ENCODE results near the gene DNAJC17. TPM values are rescaled to one million over a fixed set of nuclear protein-coding genes. Genes with fewer than 3 reads are reported as not detected.

Gene DNAJC17
- total RNA-seq, 1 experiment from 2014 or later: 36.1 TPM

DNA sequence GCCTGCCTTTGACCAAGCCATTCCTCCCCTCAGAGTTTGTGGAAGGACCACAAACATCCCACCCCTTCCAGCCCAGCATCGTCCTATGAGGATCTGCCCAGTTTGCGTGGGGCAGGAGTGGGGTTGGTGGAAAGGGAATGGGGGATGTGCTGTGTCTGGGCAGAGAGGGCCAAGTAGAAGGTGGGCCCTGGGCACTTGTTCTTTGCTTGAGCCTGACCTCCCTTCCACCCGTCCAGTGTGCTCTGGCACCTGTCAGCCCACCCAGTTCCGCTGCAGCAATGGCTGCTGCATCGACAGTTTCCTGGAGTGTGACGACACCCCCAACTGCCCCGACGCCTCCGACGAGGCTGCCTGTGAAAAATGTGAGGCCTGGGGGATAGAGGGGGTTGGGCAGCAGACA, 46.9 kb upstream of the DNAJC17 start:
- CTCF ChIA-PET: interaction anchor here (6.2 kb wide), 1 partner anchor 42 kb away, joined by 166 read pairs; the partner anchor contains the start of gene VPS18
- H3K9me3 ChIP-seq (ENCODE audit: control insufficient read depth in 1 of 2, insufficient read depth in 1 of 2, low read depth in 1 of 2, low read length in 2 of 2): no peaks in the 10 kb centered on the region

More for the DNA sequence above, 46.9 kb upstream of the DNAJC17 start:
- ChIA-PET POLR2A (no interaction called here), RAD21 (ENCODE audit: low non-redundant PET in 1 of 2, low total read pairs in 2 of 2, uncharacterized antibody in 2 of 2, unreplicated experiment in 2 of 2) (no interaction called here)
- Histone ChIP-seq H3K9me2 (ENCODE audit: insufficient read depth) (no peaks in the 10 kb centered on the region), H3K4me2 (ENCODE audit: low read length) (no peak overlapping the region), H3K27ac (ENCODE audit: low read depth, low read length) (no peak overlapping the region), H2AFZ (ENCODE audit: low read depth, low read length, poor library complexity, severe bottlenecking) (no peak overlapping the region), H3K9ac (ENCODE audit: low read length) (no peak overlapping the region), H3K4me3 (replicated peaks in 1 of 2; ENCODE audit: low read depth in 1 of 2, low read length in 2 of 2) (no peak overlapping the region), H3K27me3 (ENCODE audit: insufficient read depth, low read length) (no peaks in the 10 kb centered on the region), H4K20me1 (ENCODE audit: insufficient read depth) (no peaks in the 10 kb centered on the region), H3K79me2 (ENCODE audit: insufficient read depth, low read length) (peaks cover 25% of the 10 kb centered on the region), H3K36me3 (ENCODE audit: control insufficient read depth in 1 of 2, insufficient read depth in 2 of 2, low read length in 2 of 2) (peaks cover 21 to 34% of the 10 kb centered on the region in 2 experiments), H3K4me1 (ENCODE audit: control insufficient read depth in 1 of 2, insufficient read depth in 2 of 2, low read length in 2 of 2) (peaks cover 9 to 15% of the 10 kb centered on the region in 2 experiments)
- DNase-seq (ENCODE audit: low read depth, low spot score) (no peak), ATAC-seq (no peak)
- BruUV-seq (replicated peaks): no TSS peak
- TF ChIP-seq, protein P1, sequence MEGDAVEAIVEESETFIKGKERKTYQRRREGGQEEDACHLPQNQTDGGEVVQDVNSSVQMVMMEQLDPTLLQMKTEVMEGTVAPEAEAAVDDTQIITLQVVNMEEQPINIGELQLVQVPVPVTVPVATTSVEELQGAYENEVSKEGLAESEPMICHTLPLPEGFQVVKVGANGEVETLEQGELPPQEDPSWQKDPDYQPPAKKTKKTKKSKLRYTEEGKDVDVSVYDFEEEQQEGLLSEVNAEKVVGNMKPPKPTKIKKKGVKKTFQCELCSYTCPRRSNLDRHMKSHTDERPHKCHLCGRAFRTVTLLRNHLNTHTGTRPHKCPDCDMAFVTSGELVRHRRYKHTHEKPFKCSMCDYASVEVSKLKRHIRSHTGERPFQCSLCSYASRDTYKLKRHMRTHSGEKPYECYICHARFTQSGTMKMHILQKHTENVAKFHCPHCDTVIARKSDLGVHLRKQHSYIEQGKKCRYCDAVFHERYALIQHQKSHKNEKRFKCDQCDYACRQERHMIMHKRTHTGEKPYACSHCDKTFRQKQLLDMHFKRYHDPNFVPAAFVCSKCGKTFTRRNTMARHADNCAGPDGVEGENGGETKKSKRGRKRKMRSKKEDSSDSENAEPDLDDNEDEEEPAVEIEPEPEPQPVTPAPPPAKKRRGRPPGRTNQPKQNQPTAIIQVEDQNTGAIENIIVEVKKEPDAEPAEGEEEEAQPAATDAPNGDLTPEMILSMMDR (IDR thresholded peaks at IDR 0.05 in 2 of 3, conservative IDR thresholded peaks at IDR 0.05 in 1 of 3; ENCODE audit: borderline replicate concordance in 1 of 3, insufficient read depth in 1 of 3, low read depth in 2 of 3, low read length in 2 of 3): no peak
- TF ChIP-seq CBX3 (IDR thresholded peaks at IDR 0.05; ENCODE audit: low read depth) (no peak), EGR1 (IDR thresholded peaks at IDR 0.05; ENCODE audit: low read depth) (no peak), POLR2A (IDR thresholded peaks at IDR 0.05; ENCODE audit: borderline replicate concordance, extremely low read depth, insufficient read depth, insufficient read length) (no peak), SIN3A (IDR thresholded peaks at IDR 0.05; ENCODE audit: low read depth) (no peak), YY1 (IDR thresholded peaks at IDR 0.05; ENCODE audit: extremely low read depth, insufficient replicate concordance, low read depth, low read length) (no peak), ZNF274 (IDR thresholded peaks at IDR 0.05; ENCODE audit: low read depth, low read length) (no peak), CEBPB (IDR thresholded peaks at IDR 0.05; ENCODE audit: low read depth) (no peak), FOSL1 (IDR thresholded peaks at IDR 0.05; ENCODE audit: low read depth) (no peak), JUND (IDR thresholded peaks at IDR 0.05) (no peak), EZH2 (IDR thresholded peaks at IDR 0.05) (no peak), TCF7L2 (IDR thresholded peaks at IDR 0.05; ENCODE audit: borderline replicate concordance, extremely low read depth, insufficient read depth, insufficient read length) (no peak), RAD21 (IDR thresholded peaks at IDR 0.05; ENCODE audit: low read depth) (no peak)
- TF ChIP-seq, protein P2, sequence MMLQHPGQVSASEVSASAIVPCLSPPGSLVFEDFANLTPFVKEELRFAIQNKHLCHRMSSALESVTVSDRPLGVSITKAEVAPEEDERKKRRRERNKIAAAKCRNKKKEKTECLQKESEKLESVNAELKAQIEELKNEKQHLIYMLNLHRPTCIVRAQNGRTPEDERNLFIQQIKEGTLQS (IDR thresholded peaks at IDR 0.05): no peak
- TF ChIP-seq, protein P3, sequence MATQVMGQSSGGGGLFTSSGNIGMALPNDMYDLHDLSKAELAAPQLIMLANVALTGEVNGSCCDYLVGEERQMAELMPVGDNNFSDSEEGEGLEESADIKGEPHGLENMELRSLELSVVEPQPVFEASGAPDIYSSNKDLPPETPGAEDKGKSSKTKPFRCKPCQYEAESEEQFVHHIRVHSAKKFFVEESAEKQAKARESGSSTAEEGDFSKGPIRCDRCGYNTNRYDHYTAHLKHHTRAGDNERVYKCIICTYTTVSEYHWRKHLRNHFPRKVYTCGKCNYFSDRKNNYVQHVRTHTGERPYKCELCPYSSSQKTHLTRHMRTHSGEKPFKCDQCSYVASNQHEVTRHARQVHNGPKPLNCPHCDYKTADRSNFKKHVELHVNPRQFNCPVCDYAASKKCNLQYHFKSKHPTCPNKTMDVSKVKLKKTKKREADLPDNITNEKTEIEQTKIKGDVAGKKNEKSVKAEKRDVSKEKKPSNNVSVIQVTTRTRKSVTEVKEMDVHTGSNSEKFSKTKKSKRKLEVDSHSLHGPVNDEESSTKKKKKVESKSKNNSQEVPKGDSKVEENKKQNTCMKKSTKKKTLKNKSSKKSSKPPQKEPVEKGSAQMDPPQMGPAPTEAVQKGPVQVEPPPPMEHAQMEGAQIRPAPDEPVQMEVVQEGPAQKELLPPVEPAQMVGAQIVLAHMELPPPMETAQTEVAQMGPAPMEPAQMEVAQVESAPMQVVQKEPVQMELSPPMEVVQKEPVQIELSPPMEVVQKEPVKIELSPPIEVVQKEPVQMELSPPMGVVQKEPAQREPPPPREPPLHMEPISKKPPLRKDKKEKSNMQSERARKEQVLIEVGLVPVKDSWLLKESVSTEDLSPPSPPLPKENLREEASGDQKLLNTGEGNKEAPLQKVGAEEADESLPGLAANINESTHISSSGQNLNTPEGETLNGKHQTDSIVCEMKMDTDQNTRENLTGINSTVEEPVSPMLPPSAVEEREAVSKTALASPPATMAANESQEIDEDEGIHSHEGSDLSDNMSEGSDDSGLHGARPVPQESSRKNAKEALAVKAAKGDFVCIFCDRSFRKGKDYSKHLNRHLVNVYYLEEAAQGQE (IDR thresholded peaks at IDR 0.05; ENCODE audit: low read depth): no peak
- intact Hi-C loops (cut with micrococcal nuclease): no loop called here

Data from HCT116 (cell line).